HepG2 (cell line): Measurements from ENCODE around the gene OBSL1. TPM values are rescaled to one million over a fixed set of nuclear protein-coding genes. Genes with fewer than 3 reads are reported as not detected.
A peak's percentile ranks its signal among the peaks of the same experiment; 100 is the strongest.

Source experiments
- ATAC-seq: fragments of 200-7000 bp; cut with Tn5 transposase; 3 replicates; pipeline ENCODE4 v1.9.1; 2020; ENCODE audit warnings: mild to moderate bottlenecking, moderate library complexity
- BruUV-seq: library from RNA; stranded (reverse); fragments of 400-500 nt; replicated peaks from 2 replicates; lab custom pipeline; 2021; lab: Mats Ljungman, UMichigan
- CTCF ChIA-PET: fragments of 300-600 bp; formaldehyde crosslinking; extraction: SDS; loops from one replicate; lab custom pipeline; 2021; ENCODE audit warnings: low total read pairs, inconsistent platforms, low intra/inter-chr PET ratio; lab: Yijun Ruan, JAX
- POLR2A ChIA-PET: fragments of 350-600 bp; sonication (Branson Sonifier 250); formaldehyde crosslinking; loops from one replicate; lab custom pipeline; 2020; ENCODE audit warnings: antibody characterized with exemption, inconsistent platforms; lab: Yijun Ruan, JAX
- DNase-seq: peaks from one replicate; pipeline ENCODE4 v3.0.0-alpha.2; 2015; ENCODE audit warnings: low spot score
- FAIRE-seq: peaks from 3 replicates; lab custom pipeline; 2011; peaks lifted over from hg19 to GRCh38; lab: Jason Lieb, UNC
- H2AFZ ChIP-seq: one replicate; pipeline ENCODE4 v1.6.1; 2011; ENCODE audit warnings: low read length, inconsistent platforms
- H3K27ac ChIP-seq: fragments of 300-600 bp; 3 replicates; pipeline ENCODE4 v1.8.0; 2011; ENCODE audit warnings: mixed run types, mild to moderate bottlenecking, mixed read lengths, low read length, inconsistent platforms; ENCODE audit not compliant: insufficient read depth; ENCODE audit errors: extremely low read length
- H3K27me3 ChIP-seq, 2 experiments: fragments of 200-600 bp in 1 of 2; 2 replicates in 1 of 2; 3 replicates in 1 of 2; pipeline versions ENCODE4 v1.6.0 to v1.8.0; 2011; ENCODE audit warnings: low read length in 2 of 2, mild to moderate bottlenecking in 2 of 2, moderate library complexity in 2 of 2, inconsistent platforms in 1 of 2; ENCODE audit not compliant: insufficient read depth in 2 of 2, control insufficient read depth in 1 of 2
- H3K36me3 ChIP-seq, 2 experiments: fragments of 200-600 bp in 1 of 2; replicated peaks in 1 of 2; 2 replicates in 1 of 2; 3 replicates in 1 of 2; pipeline versions ENCODE4 v1.5.1 to v1.8.0; 2011; ENCODE audit warnings: low read length in 2 of 2, inconsistent platforms in 1 of 2; ENCODE audit not compliant: insufficient read depth in 2 of 2, control insufficient read depth in 1 of 2
- H3K4me1 ChIP-seq: 2 replicates; pipeline ENCODE4 v1.5.1; 2012; ENCODE audit warnings: low read length, inconsistent platforms; ENCODE audit not compliant: insufficient read depth
- H3K4me2 ChIP-seq: 2 replicates; pipeline ENCODE4 v1.6.0; 2011; ENCODE audit warnings: low read depth, low read length, inconsistent platforms
- H3K4me3 ChIP-seq, 3 experiments: fragments of 200-600 bp in 1 of 3; sonication (generic), shearing (Covaris generic) in 1 of 3; replicated peaks in 1 of 3; 2 replicates each; pipeline ENCODE4 v1.5.1; 2011 to 2016; ENCODE audit warnings: low read length in 3 of 3, inconsistent platforms in 2 of 3, low read depth in 2 of 3, mild to moderate bottlenecking in 2 of 3, control low read depth in 1 of 3, mixed read lengths in 1 of 3; ENCODE audit not compliant: insufficient read depth in 1 of 3
- H3K79me2 ChIP-seq: one replicate; pipeline ENCODE4 v1.6.1; 2011; ENCODE audit warnings: low read length, inconsistent platforms; ENCODE audit not compliant: insufficient read depth
- H3K9ac ChIP-seq: 2 replicates; pipeline ENCODE4 v1.6.0; 2011; ENCODE audit warnings: mild to moderate bottlenecking, low read depth, low read length, inconsistent platforms; ENCODE audit not compliant: insufficient read depth
- H3K9me3 ChIP-seq: 2 replicates; pipeline ENCODE4 v1.5.1; 2012; ENCODE audit warnings: mild to moderate bottlenecking, low read length
- H4K20me1 ChIP-seq: 2 replicates; pipeline ENCODE4 v1.6.0; 2011; ENCODE audit warnings: inconsistent platforms, mild to moderate bottlenecking, low read length, moderate library complexity; ENCODE audit not compliant: insufficient read depth
- HMG20B ChIP-seq: conservative IDR thresholded peaks from 2 replicates; pipeline ENCODE4 v1.6.1; 2016; ENCODE audit warnings: missing genetic modification reagents, missing compliant biosample characterization
- HNF4G ChIP-seq, 2 experiments: sonication (generic) in 1 of 2; formaldehyde crosslinking in 1 of 2; IDR thresholded peaks; 2 replicates each; pipeline versions ENCODE4 v1.4.0 to v1.6.1; 2011 to 2020; ENCODE audit warnings: borderline replicate concordance in 2 of 2, low read depth in 2 of 2, mild to moderate bottlenecking in 2 of 2, low read length in 1 of 2, missing genetic modification reagents in 1 of 2, moderate library complexity in 1 of 2
- JUN ChIP-seq: sonication (generic); formaldehyde crosslinking; IDR thresholded peaks from 2 replicates; pipeline ENCODE4 v1.4.0; 2020; ENCODE audit warnings: mild to moderate bottlenecking, missing genetic modification reagents
- MXD1 ChIP-seq: sonication (generic); formaldehyde crosslinking; IDR thresholded peaks from 2 replicates; pipeline ENCODE4 v1.4.0; 2020; ENCODE audit warnings: mild to moderate bottlenecking, missing genetic modification reagents
- POLR2AphosphoS2 ChIP-seq: IDR thresholded peaks from 2 replicates; pipeline ENCODE4 v1.6.1; 2011; ENCODE audit warnings: low read depth, low read length, improper control_type of control experiment
- RFXAP ChIP-seq: sonication (generic); formaldehyde crosslinking; IDR thresholded peaks from 2 replicates; pipeline ENCODE4 v1.4.0; 2020; ENCODE audit warnings: missing genetic modification reagents, borderline replicate concordance
- RXRA ChIP-seq: sonication (generic); formaldehyde crosslinking; IDR thresholded peaks from 2 replicates; pipeline ENCODE4 v1.5.1; 2020; ENCODE audit warnings: missing genetic modification reagents
- RXRB ChIP-seq: IDR thresholded peaks from 2 replicates; pipeline ENCODE4 v1.6.1; 2016; ENCODE audit warnings: borderline replicate concordance, missing genetic modification reagents, missing compliant biosample characterization
- ZBTB34 ChIP-seq: sonication (generic); formaldehyde crosslinking; IDR thresholded peaks from 2 replicates; pipeline ENCODE4 v1.8.0; 2022; ENCODE audit warnings: mild to moderate bottlenecking, missing genetic modification reagents
- ZBTB43 ChIP-seq: sonication (generic); formaldehyde crosslinking; conservative IDR thresholded peaks from 2 replicates; pipeline ENCODE4 v1.4.0; 2020; ENCODE audit warnings: missing genetic modification reagents
- ZBTB46 ChIP-seq: sonication (generic); formaldehyde crosslinking; IDR thresholded peaks from 2 replicates; pipeline ENCODE4 v1.4.0; 2020; ENCODE audit warnings: mild to moderate bottlenecking, missing genetic modification reagents, borderline replicate concordance
- ZNF335 ChIP-seq: sonication (generic); formaldehyde crosslinking; IDR thresholded peaks from 2 replicates; pipeline ENCODE4 v1.4.0; 2020; ENCODE audit warnings: missing genetic modification reagents
- ZNF446 ChIP-seq: sonication (generic); formaldehyde crosslinking; IDR thresholded peaks from 2 replicates; pipeline ENCODE4 v1.5.0; 2020; ENCODE audit warnings: mild to moderate bottlenecking, missing genetic modification reagents
- ZNF496 ChIP-seq: sonication (generic); formaldehyde crosslinking; IDR thresholded peaks from 2 replicates; pipeline ENCODE4 v1.8.1; 2023; ENCODE audit warnings: mild to moderate bottlenecking, moderate library complexity, missing genetic modification reagents; ENCODE audit not compliant: insufficient replicate concordance
- ZNF570 ChIP-seq: sonication (generic); formaldehyde crosslinking; IDR thresholded peaks from 2 replicates; pipeline ENCODE4 v1.4.0; 2020; ENCODE audit warnings: mild to moderate bottlenecking, missing genetic modification reagents, borderline replicate concordance
- ZNF816 ChIP-seq: sonication (generic); formaldehyde crosslinking; IDR thresholded peaks from 2 replicates; pipeline ENCODE4 v1.8.0; 2022; ENCODE audit warnings: missing genetic modification reagents, mild to moderate bottlenecking, borderline replicate concordance
- ZSCAN30 ChIP-seq: sonication (generic); formaldehyde crosslinking; IDR thresholded peaks from 2 replicates; pipeline ENCODE4 v1.5.0; 2020; ENCODE audit warnings: mild to moderate bottlenecking, missing genetic modification reagents
- WGBS: methylation state at CpG from one replicate; pipeline ENCODE4 v1.1.6; 2017; ENCODE audit warnings: low lambda C conversion rate; 5-methylcytosine and 5-hydroxymethylcytosine counted together
- in situ Hi-C: cut with HindIII; loops from 2 replicates; pipeline ENCODE4 v1.10.0; 2017; ENCODE audit warnings: low pct_unique_long_range_greater_than_20kb; ENCODE audit not compliant: extremely low pct_ligation_motif_present
- intact Hi-C: fragments of 100-400 bp; cut with micrococcal nuclease; formaldehyde crosslinking; loops from one replicate; pipeline ENCODE4 v1.10.0; 2022; ENCODE audit not compliant: unreplicated experiment
- polyA plus RNA-seq, 8 experiments: library from polyadenylated mRNA; depleted of rRNA in 3 of 8; stranded (reverse) in 7 of 8; unstranded in 1 of 8; fragments of >200 nt; fragmentation: Illumina TruSeq in 4 of 8; extraction: Trizol in 4 of 8; gene quantifications; 2 replicates each; pipeline versions ENCODE4 v1.2.1 to v1.2.3, GENCODE V29; 2011 to 2016; ENCODE audit warnings: low read depth in 4 of 8, missing spikeins in 1 of 8, mixed read lengths in 1 of 8; ENCODE audit not compliant: insufficient read depth in 1 of 8
- total RNA-seq, 5 experiments: library from RNA; depleted of rRNA; stranded (reverse); fragments of >200 nt; fragmentation: Illumina TruSeq; extraction: Trizol; gene quantifications; 2 replicates each; pipeline ENCODE4 v1.2.3, GENCODE V29; 2016; ENCODE audit warnings: low read depth in 1 of 5

OBSL1 gene
- total and polyA plus RNA-seq, 2 of the 13 experiments (the other 11 are each of a cell fraction or from before 2014, with no cell fraction given): 86.7 to 218 TPM

GRCh38 chr2:219545295-219545942, 25.9 kb downstream of the OBSL1 start:
- Histone ChIP-seq H3K4me1 (peaks cover 49% of the 10 kb centered on the region), H3K27me3 (no peaks in the 10 kb centered on the region; a peak in 1 of 5 replicates), H3K4me3 (peak overlapping the region in 2 of 3 experiments; percentile 76 to 90; a peak in 5 of 6 replicates), H3K27ac (peak overlapping the region; percentile 53), H4K20me1 (peaks cover 28% of the 10 kb centered on the region), H3K36me3 (peaks cover 22 to 33% of the 10 kb centered on the region in 2 experiments), H3K79me2 (peaks cover 32% of the 10 kb centered on the region), H3K4me2 (peak overlapping the region; percentile 97), H3K9ac (peak overlapping the region; percentile 84), H3K9me3 (no peaks in the 10 kb centered on the region), H2AFZ (no peak overlapping the region)
- FAIRE-seq (no peak), DNase-seq (no peak), ATAC-seq (no peak)
- WGBS: 20% methylated on average over 3 of the region's 3 CpGs
- no TSS peak for BruUV-seq
- CTCF ChIA-PET: no interaction called here
- in situ Hi-C loops: no loop called here
- POLR2A ChIA-PET: interaction anchor here (1.2 to 3.9 kb wide), 4 partner anchors 15 to 52 kb away, joined by 6 to 44 read pairs (median 25); partner anchors contain the start of genes GMPPA, INHA, OBSL1 and STK11IP
- intact Hi-C loops: no loop called here
- TF ChIP-seq JUN (no peak), ZBTB43 (CRISPR knock-in tag) (no peak), ZNF570 (CRISPR knock-in tag) (no peak), ZSCAN30 (CRISPR knock-in tag) (no peak), HMG20B (CRISPR knock-in tag) (no peak), ZNF446 (CRISPR knock-in tag) (no peak), HNF4G (IDR thresholded peaks at IDR 0.05; ENCODE audit: borderline replicate concordance, low read depth, low read length) (peak; percentile 33; the same call in 1 of the 2 replicates), HNF4G (CRISPR knock-in tag; IDR thresholded peaks at IDR 0.05; ENCODE audit: borderline replicate concordance, low read depth) (no peak), RXRA (CRISPR knock-in tag) (no peak), ZNF496 (CRISPR knock-in tag) (no peak), RXRB (CRISPR knock-in tag) (no peak), ZBTB34 (CRISPR knock-in tag) (no peak), ZBTB46 (CRISPR knock-in tag) (no peak), RFXAP (CRISPR knock-in tag) (no peak), ZNF335 (CRISPR knock-in tag) (no peak), ZNF816 (CRISPR knock-in tag) (no peak), POLR2AphosphoS2 (no peak), MXD1 (0 out of 2 replicates have a peak, but pooled peaks have one; percentile 29)
